Stimulated activated naive CD4-positive, alpha-beta T cell treated with Interleukin-2 at 50 U/mL for 16 hours (primary cell): ENCODE results near the gene EYA2.
"Not testable (repeated sequence)": the region's sequence is repeated elsewhere in the genome, so short reads cannot be mapped to it uniquely, and the experiment has no call there.

Experiments used
- DNase-seq: peaks from one replicate; lab custom pipeline; 2025; lab: John Stamatoyannopoulos, UW

EYA2 gene

GRCh38 chr20:47204850-47205122 lies 310.1 kb downstream of the EYA2 start:
- DNase-seq: not testable (repeated sequence)

GRCh38 chr20:47205577-47206123 lies 311.0 kb downstream of the EYA2 start:
- DNase-seq: no peak

- DNase-seq: not testable (repeated sequence)
These were observed 311.9 kb downstream of the EYA2 start for GRCh38 chr20:47206552-47206951.

GRCh38 chr20:47206962-47207641 lies 312.5 kb downstream of the EYA2 start:
- no peak for DNase-seq

GRCh38 chr20:47208534-47209174 lies 314.0 kb downstream of the EYA2 start:
- DNase-seq: no peak

GRCh38 chr20:47209982-47210381 lies 315.3 kb downstream of the EYA2 start:
- DNase-seq: no peak

- no peak for DNase-seq
These were observed 315.8 kb downstream of the EYA2 start for GRCh38 chr20:47210470-47210869.

- DNase-seq: no peak
These were observed 316.4 kb downstream of the EYA2 start for GRCh38 chr20:47211036-47211435.

GRCh38 chr20:47212606-47213207 lies 318.1 kb downstream of the EYA2 start:
- no peak for DNase-seq

GRCh38 chr20:47213966-47214365 lies 319.3 kb downstream of the EYA2 start:
- no peak for DNase-seq

- no peak for DNase-seq
These were observed 321.2 kb downstream of the EYA2 start for GRCh38 chr20:47215653-47216397.

- DNase-seq: no peak
These were observed 322.3 kb downstream of the EYA2 start for GRCh38 chr20:47216819-47217410.

GRCh38 chr20:47217482-47218446 lies 323.1 kb downstream of the EYA2 start:
- no peak for DNase-seq

- DNase-seq: peak; percentile 28
These were observed 325.5 kb downstream of the EYA2 start for GRCh38 chr20:47220161-47220582.

- no peak for DNase-seq
These were observed 326.5 kb downstream of the EYA2 start for GRCh38 chr20:47221036-47221625.

- no peak for DNase-seq
These were observed 328.0 kb downstream of the EYA2 start for GRCh38 chr20:47222468-47223119.

GRCh38 chr20:47223896-47224295 lies 329.3 kb downstream of the EYA2 start:
- no peak for DNase-seq

GRCh38 chr20:47224300-47224791 lies 329.7 kb downstream of the EYA2 start:
- DNase-seq: no peak

GRCh38 chr20:47224857-47225256 lies 330.2 kb downstream of the EYA2 start:
- DNase-seq: no peak

GRCh38 chr20:47225458-47225857 lies 330.8 kb downstream of the EYA2 start:
- DNase-seq: no peak
